NCI-H1930 (cell line): Measurements from ENCODE around the gene VRTN.
A peak's percentile ranks its signal among the peaks of the same experiment; 100 is the strongest.
"Not testable (repeated sequence)": the region's sequence is repeated elsewhere in the genome, so short reads cannot be mapped to it uniquely, and the experiment has no call there.

Source experiments
- DNase-seq, 2 experiments: peaks; one replicate each; lab custom pipeline; 2025; lab: John Stamatoyannopoulos, UW

Gene VRTN

GRCh38 chr14:74349757-74350156, 1.5 kb downstream of the VRTN start:
- no peak for DNase-seq

- no peak for DNase-seq
These were observed 2.1 kb downstream of the VRTN start for GRCh38 chr14:74350211-74350927.

- no peak for DNase-seq
These were observed 2.7 kb downstream of the VRTN start for GRCh38 chr14:74350928-74351323.

- DNase-seq = no peak
These were observed 8.8 kb downstream of the VRTN start for GRCh38 chr14:74356892-74357575.

- no peak for DNase-seq
These were observed 9.3 kb downstream of the VRTN start for GRCh38 chr14:74357585-74357984.

- no peak for DNase-seq
These were observed 10.0 kb downstream of the VRTN start for GRCh38 chr14:74358176-74358829.

GRCh38 chr14:74360163-74360562, 11.9 kb downstream of the VRTN start:
- DNase-seq = no peak

- DNase-seq = peak; percentile 40 to 47
These were observed 14.2 kb downstream of the VRTN start for GRCh38 chr14:74362361-74362915.

GRCh38 chr14:74364271-74364880, 16.1 kb downstream of the VRTN start:
- no peak for DNase-seq

- no peak for DNase-seq
These were observed 19.8 kb downstream of the VRTN start for GRCh38 chr14:74368026-74368425.

GRCh38 chr14:74368441-74368840, 20.2 kb downstream of the VRTN start:
- no peak for DNase-seq

- no peak for DNase-seq
These were observed 29.9 kb downstream of the VRTN start for GRCh38 chr14:74377976-74378690.

- no peak for DNase-seq
These were observed 31.9 kb downstream of the VRTN start for GRCh38 chr14:74380172-74380571.

- DNase-seq = no peak
These were observed 32.6 kb downstream of the VRTN start for GRCh38 chr14:74380845-74381244.

- DNase-seq = not testable (repeated sequence)
These were observed 33.3 kb downstream of the VRTN start for GRCh38 chr14:74381571-74381970.

- no peak for DNase-seq
These were observed 34.0 kb downstream of the VRTN start for GRCh38 chr14:74382231-74382630.

- DNase-seq = no peak
These were observed 41.7 kb downstream of the VRTN start for GRCh38 chr14:74389980-74390379.

GRCh38 chr14:74390505-74390904, 42.2 kb downstream of the VRTN start:
- DNase-seq = not testable (repeated sequence)

- no peak for DNase-seq
These were observed 43.2 kb downstream of the VRTN start for GRCh38 chr14:74391479-74391878.

GRCh38 chr14:74392616-74393570, 44.6 kb downstream of the VRTN start:
- no peak for DNase-seq

- DNase-seq = no peak
These were observed 46.3 kb downstream of the VRTN start for GRCh38 chr14:74394549-74394948.
